Central memory CD8-positive, alpha-beta T cell (primary cell): ENCODE data around the gene MED12L.

Experiments used
- ATAC-seq: fragments of 150-1000 bp; cut with Tn5 transposase; replicated peaks from 2 replicates; pipeline ENCODE4 v1.10.0; 2022; ENCODE audit warnings: mild to moderate bottlenecking, moderate FRiP score, moderate number of reproducible peaks; ENCODE audit not compliant: poor library complexity, severe bottlenecking; ENCODE audit errors: extremely low read depth
- DNase-seq, 2 donors: peaks; one replicate each; pipeline ENCODE4 v3.0.0; 2021; ENCODE audit warnings: low spot score in 2 of 2
- H3K27ac Mint-ChIP-seq: one replicate; pipeline ENCODE4 v1.8.0; 2022; ENCODE audit warnings: low read depth, mild to moderate bottlenecking, moderate library complexity, mixed read lengths
- H3K27me3 Mint-ChIP-seq: one replicate; pipeline ENCODE4 v1.8.0; 2022; ENCODE audit warnings: mixed read lengths
- H3K36me3 Mint-ChIP-seq: one replicate; pipeline ENCODE4 v1.8.0; 2022; ENCODE audit warnings: mild to moderate bottlenecking, moderate library complexity, mixed read lengths; ENCODE audit not compliant: insufficient read depth
- H3K4me1 Mint-ChIP-seq: one replicate; pipeline ENCODE4 v1.8.0; 2022; ENCODE audit warnings: mixed read lengths
- H3K4me3 Mint-ChIP-seq: one replicate; pipeline ENCODE4 v1.8.0; 2022; ENCODE audit warnings: mild to moderate bottlenecking, moderate library complexity, mixed read lengths
- H3K9me3 Mint-ChIP-seq: one replicate; pipeline ENCODE4 v1.8.0; 2022; ENCODE audit warnings: mixed read lengths

The MED12L gene

DNA sequence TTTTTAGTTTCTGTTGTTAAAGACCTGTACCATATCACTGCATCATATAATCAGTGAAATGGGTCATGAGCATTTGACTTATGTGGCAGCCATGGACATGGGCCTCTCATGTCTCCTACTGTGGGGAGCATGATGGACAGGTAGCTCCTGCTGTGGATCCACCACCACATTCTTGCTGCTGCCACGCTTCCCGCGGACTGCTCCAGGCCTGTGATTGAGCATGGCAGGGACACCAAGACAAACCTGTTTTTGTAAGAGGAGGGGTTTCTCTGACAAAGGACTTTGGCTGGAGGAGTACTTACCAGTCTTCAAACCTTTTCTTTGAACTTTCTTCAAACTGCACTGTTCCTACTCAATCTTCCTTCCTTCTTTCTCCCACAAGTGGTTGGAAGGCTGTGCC is 210.8 kb downstream of the MED12L start:
- DNase-seq = no peak
- Mint-ChIP-seq H3K9me3 (no peaks in the 10 kb centered on the region), H3K4me1 (no peaks in the 10 kb centered on the region), H3K27ac (no peak overlapping the region), H3K27me3 (peaks cover 65% of the 10 kb centered on the region), H3K36me3 (no peaks in the 10 kb centered on the region), H3K4me3 (no peak overlapping the region)
- no peak for ATAC-seq

DNA sequence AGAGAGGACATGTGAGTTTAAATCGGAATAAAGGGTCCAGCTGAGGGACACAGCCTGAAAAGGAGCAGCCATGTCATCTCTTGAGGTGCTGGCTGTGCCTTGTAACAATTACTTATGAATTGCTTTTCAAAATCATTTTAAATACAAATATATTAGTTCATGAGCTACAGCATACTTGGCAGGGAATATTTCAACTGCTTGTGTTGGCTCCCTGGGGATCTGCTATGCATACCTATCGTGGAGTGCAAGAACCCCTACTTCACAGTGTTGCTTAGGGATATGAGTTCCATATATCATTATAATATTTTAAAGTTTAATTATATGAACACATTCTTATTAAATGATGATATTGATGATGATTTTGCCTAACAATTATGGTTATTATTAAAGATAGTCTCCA is 212.0 kb downstream of the MED12L start:
- no peak for ATAC-seq

DNA sequence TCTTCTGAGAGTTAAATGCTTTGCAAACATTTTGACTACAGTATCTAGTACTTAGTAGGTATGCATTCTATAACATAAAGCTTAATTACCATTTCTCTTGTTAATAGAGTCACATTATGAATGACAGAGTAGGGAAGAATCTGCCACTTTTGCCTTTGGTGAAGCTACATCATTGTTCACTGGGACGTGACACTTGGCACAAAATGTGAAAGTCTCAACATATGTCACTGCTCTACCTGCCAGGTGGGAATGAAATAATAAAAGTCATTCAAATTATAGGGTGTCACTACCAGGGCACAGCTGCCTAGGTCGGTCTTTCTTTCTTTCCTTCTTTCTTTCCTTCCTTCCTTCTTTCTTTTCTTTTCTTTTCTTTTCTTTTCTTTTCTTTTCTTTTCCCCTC is 213.5 kb downstream of the MED12L start:
- Mint-ChIP-seq H3K27ac (no peak overlapping the region), H3K9me3 (no peaks in the 10 kb centered on the region), H3K36me3 (peaks cover 1% of the 10 kb centered on the region), H3K4me3 (no peak overlapping the region), H3K27me3 (peaks cover 58% of the 10 kb centered on the region), H3K4me1 (no peaks in the 10 kb centered on the region)
- DNase-seq (no peak), ATAC-seq (no peak)

More for the DNA sequence above, 212.0 kb downstream of the MED12L start:
- Mint-ChIP-seq H3K36me3 (no peaks in the 10 kb centered on the region), H3K27ac (no peak overlapping the region), H3K4me1 (no peaks in the 10 kb centered on the region), H3K4me3 (no peak overlapping the region), H3K27me3 (peaks cover 57% of the 10 kb centered on the region), H3K9me3 (no peaks in the 10 kb centered on the region)
- no peak for DNase-seq

DNA sequence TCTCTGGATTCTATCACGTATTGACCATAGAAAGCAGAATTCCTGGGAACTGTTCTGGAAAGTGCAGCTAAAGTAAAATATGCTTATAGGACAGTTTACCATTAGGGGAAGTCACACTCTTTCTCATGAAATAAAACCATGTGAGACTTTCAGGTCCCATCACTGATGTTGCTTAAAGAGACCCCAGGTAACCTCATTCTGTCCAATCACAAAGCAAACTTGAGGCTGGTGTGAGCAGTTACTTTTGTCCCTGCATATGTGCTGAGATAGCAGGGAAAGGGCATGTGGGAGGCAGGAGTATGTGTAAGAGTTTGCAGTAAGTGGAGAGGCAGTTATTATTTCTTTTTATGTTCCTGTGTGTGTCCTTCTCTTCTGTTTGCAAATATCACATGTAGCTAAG is 215.1 kb downstream of the MED12L start:
- H3K36me3 Mint-ChIP-seq = peaks cover 1% of the 10 kb centered on the region
- peaks cover 47% of the 10 kb centered on the region for H3K27me3 Mint-ChIP-seq
- H3K4me1 Mint-ChIP-seq = peaks cover 7% of the 10 kb centered on the region
- H3K9me3 Mint-ChIP-seq = no peaks in the 10 kb centered on the region
- no peak overlapping the region for H3K27ac Mint-ChIP-seq
- no peak for ATAC-seq
- DNase-seq = no peak
- H3K4me3 Mint-ChIP-seq = no peak overlapping the region

DNA sequence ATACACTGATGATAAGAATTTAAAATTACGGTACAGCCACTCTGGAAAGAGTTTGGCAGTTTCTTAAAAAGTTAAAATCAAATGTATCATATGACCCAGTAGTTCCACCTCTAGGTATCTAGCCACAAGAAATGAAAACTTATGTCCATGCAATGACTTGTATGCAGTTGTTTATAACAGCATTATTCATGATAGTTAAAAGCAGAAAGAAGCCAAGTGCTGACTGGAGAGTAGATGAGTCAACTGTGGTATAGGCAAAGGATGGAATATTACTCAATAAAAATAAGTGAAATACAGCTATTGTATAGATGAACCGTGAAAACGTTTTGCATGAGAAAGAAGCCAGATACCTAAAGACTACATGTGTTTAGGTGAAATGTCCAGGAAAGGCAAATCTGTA is 216.3 kb downstream of the MED12L start:
- ATAC-seq = no peak

DNA sequence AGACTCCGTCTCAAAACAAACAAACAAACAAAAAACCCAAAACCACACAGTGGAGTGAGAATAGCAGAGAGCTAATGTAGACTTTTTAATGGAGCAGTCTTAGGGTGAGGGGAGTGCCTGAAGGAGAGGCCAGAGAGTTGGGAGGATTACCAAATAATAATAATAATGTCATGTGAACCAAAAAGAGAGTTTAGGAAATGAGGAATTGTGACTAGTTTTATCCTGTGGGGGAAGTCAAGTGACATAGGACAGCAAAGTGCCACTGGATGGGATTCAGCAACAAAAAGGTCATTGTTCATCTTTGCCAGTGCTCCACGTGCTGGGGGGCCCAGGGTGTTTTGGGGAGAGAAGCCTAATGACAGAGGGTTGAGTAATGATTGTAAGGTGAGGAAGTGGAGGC is 218.3 kb downstream of the MED12L start:
- Mint-ChIP-seq H3K27ac (no peak overlapping the region), H3K4me1 (peaks cover 13% of the 10 kb centered on the region)

More for the DNA sequence above, 216.3 kb downstream of the MED12L start:
- no peak for DNase-seq
- Mint-ChIP-seq H3K36me3 (peaks cover 1% of the 10 kb centered on the region), H3K4me1 (peaks cover 13% of the 10 kb centered on the region), H3K4me3 (no peak overlapping the region), H3K27ac (no peak overlapping the region), H3K9me3 (no peaks in the 10 kb centered on the region), H3K27me3 (peaks cover 44% of the 10 kb centered on the region)

DNA sequence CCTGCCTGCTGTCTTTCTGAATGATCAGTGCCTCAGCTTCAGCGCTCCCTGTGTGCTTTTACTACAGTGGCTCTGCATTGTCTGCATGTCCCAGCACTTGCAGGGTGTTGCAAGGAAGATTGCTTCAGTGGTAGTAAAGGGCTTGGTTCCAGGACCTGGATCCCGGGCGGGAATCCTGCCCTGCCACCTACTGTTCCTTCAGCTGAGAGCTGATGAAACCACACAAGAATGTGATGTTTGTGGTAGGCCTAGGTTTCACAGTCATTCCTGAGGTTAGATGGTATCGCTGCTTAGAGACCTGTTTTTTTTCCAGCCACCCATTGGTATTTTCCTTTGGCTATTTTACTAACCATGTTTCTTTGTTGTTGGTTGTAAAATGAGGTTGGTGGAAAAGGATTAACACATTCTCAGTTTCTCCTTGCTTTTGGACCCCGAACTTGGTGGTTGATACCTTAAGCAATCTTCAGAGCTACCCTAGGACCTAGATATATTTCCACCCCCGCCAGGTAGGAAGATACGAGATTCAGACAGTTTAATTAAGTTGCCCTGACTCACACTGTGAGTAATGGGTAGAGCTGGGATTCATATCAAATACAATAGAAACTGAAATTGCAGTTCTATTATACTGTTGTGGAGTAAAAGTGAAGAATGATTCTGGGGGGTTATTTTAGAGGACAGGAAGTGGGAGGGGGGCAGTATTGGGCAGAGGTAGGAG is 219.8 kb downstream of the MED12L start:
- Mint-ChIP-seq H3K4me3 (no peak overlapping the region), H3K27me3 (peaks cover 29% of the 10 kb centered on the region), H3K9me3 (no peaks in the 10 kb centered on the region), H3K27ac (no peak overlapping the region), H3K4me1 (peaks cover 13% of the 10 kb centered on the region), H3K36me3 (peaks cover 1% of the 10 kb centered on the region)
- ATAC-seq (no peak), DNase-seq (no peak)

More for the DNA sequence above, 218.3 kb downstream of the MED12L start:
- no peak overlapping the region for H3K4me3 Mint-ChIP-seq
- H3K36me3 Mint-ChIP-seq = peaks cover 1% of the 10 kb centered on the region
- ATAC-seq (no peak), DNase-seq (no peak)
- H3K27me3 Mint-ChIP-seq = peaks cover 44% of the 10 kb centered on the region
- no peaks in the 10 kb centered on the region for H3K9me3 Mint-ChIP-seq

DNA sequence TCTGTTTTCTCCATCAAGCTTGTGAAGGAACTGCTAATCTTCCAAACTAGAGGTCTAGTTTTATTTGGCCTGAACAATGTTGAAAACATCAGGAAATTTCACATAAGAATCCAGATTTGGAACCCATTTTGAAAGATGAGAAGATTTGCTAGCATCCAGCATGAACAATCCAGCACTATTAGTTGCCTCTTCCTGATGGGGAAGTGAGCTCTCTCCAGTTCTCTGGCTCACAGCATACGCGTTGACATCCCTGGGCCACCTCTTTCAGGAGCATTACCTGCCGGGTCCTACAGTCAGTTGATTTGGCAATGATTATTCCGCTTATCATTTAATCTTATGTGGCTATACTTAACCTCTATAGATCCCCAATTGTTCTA is 220.3 kb downstream of the MED12L start:
- ATAC-seq (no peak), DNase-seq (no peak)
- Mint-ChIP-seq H3K27ac (no peak overlapping the region), H3K4me1 (peaks cover 13% of the 10 kb centered on the region), H3K4me3 (no peak overlapping the region), H3K9me3 (no peaks in the 10 kb centered on the region), H3K36me3 (peaks cover 1% of the 10 kb centered on the region), H3K27me3 (peaks cover 24% of the 10 kb centered on the region)

DNA sequence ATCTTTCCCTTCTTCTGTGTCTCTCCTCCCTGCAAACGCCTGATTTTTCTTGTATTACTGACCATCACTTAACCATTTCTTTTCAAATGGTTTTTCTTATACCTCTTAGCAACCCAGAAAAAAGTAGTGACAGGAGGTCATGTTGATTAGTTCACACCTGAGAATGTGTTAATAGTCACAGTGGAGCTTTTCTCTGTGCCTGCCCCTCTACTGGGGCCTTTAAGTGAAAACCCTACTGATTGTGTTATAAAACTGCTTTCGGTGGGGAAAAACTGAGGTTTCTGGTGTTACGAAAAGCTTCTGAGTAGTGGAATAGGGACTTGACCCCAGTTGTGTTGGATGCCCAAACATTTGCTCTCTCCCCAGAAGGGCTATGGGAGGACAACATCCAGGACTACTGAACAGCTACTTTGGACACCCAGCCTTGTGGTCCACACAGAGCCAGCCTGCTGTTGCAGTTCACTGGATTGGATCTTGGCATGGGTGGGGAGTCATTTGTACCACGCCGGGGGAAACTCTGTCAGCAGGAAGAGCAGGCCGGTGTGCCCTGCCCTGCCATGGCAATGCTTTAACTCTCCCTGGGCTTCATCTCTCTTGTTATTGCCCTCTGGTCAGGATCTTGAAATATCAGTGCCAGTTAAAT is 220.8 kb downstream of the MED12L start:
- no peak for DNase-seq
- peaks cover 13% of the 10 kb centered on the region for H3K4me1 Mint-ChIP-seq
- H3K36me3 Mint-ChIP-seq = peaks cover 1% of the 10 kb centered on the region
- H3K4me3 Mint-ChIP-seq = no peak overlapping the region
- H3K9me3 Mint-ChIP-seq = no peaks in the 10 kb centered on the region
- H3K27me3 Mint-ChIP-seq = peaks cover 20% of the 10 kb centered on the region
- ATAC-seq = no peak
- H3K27ac Mint-ChIP-seq = no peak overlapping the region

DNA sequence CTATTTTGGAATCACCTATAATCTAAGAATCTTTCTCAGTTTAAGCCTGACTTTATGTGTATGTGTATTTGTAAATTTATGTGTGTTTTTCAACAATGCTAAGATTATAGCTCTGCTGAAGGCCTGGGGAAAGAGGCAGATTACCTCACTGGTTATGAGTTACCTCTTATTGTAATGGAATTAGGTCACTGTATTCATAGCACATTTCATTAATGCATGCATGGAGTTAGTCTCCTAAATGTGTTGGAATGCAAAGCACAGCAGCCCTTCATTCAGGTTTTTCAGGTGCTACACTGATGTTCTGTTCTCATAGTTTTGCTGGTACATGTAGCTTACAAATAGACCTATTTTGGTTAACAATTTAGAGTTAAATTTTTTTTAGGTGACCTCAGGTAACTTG is 221.7 kb downstream of the MED12L start:
- Mint-ChIP-seq H3K27me3 (peaks cover 20% of the 10 kb centered on the region), H3K36me3 (peaks cover 1% of the 10 kb centered on the region), H3K9me3 (no peaks in the 10 kb centered on the region), H3K4me1 (peaks cover 13% of the 10 kb centered on the region), H3K4me3 (no peak overlapping the region), H3K27ac (no peak overlapping the region)
- ATAC-seq (no peak), DNase-seq (no peak)

DNA sequence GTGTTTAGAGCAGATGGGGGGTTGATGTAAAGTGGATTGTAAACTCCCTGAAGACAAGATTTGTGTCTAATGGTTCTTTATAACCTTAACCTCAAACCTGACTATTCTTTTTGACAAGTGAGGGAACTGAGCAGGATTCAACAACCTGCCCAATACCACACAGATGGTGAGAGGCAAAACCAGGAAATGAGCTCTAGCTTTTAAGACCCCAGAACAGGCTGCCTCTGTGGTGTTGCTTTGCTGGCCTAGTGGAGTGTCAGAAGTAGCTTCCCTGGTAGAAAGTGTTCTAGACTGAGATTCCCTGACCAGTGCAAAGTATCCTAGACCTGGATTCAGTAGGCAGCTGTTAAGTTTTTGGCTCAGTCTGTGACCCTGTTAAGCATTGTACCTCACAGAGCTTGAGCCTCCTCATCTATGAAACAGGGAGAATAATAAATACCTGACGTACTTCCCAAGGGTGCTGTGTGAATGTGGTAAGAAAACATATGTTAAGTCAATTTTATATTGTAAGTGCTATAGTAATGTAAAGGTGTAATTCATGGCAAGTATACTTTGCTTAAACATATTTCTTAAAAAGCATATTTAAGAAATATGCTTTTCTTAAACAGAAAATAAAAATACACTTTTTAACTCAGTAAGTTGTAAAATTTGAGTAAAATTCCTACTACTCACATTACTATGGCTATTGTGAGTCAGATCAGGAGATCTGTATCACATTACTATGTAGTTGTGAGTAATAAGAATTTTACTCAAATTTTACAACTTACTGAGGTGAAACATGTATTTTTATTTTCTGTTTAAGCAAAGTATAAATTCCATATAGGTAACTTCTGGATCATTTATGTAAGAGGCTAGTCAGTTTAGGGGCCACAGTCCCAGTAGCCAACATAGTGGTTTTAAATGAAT is 222.4 kb downstream of the MED12L start:
- peaks cover 13% of the 10 kb centered on the region for H3K4me1 Mint-ChIP-seq
- H3K36me3 Mint-ChIP-seq = peaks cover 1% of the 10 kb centered on the region
- no peaks in the 10 kb centered on the region for H3K9me3 Mint-ChIP-seq
- H3K4me3 Mint-ChIP-seq = no peak overlapping the region
- ATAC-seq (no peak), DNase-seq (no peak)
- H3K27me3 Mint-ChIP-seq = peaks cover 15% of the 10 kb centered on the region
- H3K27ac Mint-ChIP-seq = no peak overlapping the region

DNA sequence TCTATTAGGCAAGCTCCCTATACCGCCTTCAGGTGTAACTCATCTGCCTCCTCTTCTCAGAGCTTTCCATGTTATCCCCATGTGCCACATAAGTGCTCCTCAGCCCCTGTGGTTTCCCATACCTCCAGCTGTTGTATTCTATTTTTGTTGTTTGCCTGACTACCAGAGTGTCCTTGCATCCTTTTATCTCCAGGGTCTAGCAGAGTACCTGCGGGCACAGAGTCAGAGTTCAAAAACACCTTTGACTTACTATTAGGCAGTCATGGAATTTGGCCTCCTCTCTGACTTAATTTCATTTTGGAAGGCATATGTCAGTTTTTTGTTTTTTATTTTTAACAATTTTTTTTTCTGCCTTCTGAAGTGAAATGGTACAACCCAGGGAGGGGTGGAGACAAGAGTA is 224.1 kb downstream of the MED12L start:
- Mint-ChIP-seq H3K27me3 (no peaks in the 10 kb centered on the region), H3K4me3 (no peak overlapping the region), H3K36me3 (no peaks in the 10 kb centered on the region), H3K9me3 (no peaks in the 10 kb centered on the region), H3K27ac (no peak overlapping the region), H3K4me1 (peaks cover 13% of the 10 kb centered on the region)
- DNase-seq (no peak), ATAC-seq (no peak)
